SK-N-MC (cell line): ENCODE results near the gene FRMD3.

Source experiments
- EZH2 ChIP-seq: fragments of 200-600 bp; sonication (generic); IDR thresholded peaks from one replicate; pipeline ENCODE4 v1.6.1; 2017; ENCODE audit warnings: antibody characterized with exemption
- FOXP2 ChIP-seq: optimal IDR thresholded peaks from 2 replicates; pipeline ENCODE3; 2011; ENCODE audit warnings: mild to moderate bottlenecking, moderate library complexity; ENCODE audit not compliant: insufficient read depth; ENCODE audit errors: extremely low read length, control extremely low read depth
- POLR2AphosphoS5 ChIP-seq: IDR thresholded peaks from 2 replicates; pipeline ENCODE4 v1.6.1; 2012; ENCODE audit warnings: mild to moderate bottlenecking, low read depth, low read length, borderline replicate concordance

DNA sequence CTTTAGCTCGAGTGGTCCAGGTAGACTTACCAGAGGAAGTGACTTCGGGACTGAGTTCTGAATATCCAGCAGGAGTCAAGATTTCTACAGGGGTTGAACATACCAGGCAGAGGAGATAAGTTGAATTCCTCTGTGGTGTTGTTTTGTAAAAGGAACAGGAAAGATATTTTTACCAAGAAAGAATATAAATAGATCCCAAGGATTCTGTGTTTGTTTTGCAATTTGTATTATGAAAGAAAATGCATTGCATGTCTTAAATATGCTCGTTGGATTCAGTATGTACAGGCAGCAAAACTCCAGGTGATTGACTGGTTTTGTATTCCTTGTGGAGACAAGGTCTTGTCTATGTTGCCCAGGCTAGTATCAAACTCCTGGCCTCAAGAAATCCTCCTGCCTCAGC, 197.8 kb downstream of the FRMD3 start:
- no peak for TF ChIP-seq POLR2AphosphoS5
- no peak for TF ChIP-seq EZH2
- no peak for TF ChIP-seq FOXP2
